Keratinocyte (primary cell): ENCODE measurements around the gene HMGCS1.

Source experiments
- CTCF ChIP-seq, 3 experiments: IDR thresholded peaks in 1 of 3; conservative IDR thresholded peaks in 1 of 3; optimal IDR thresholded peaks in 1 of 3; 2 replicates in 2 of 3; 3 replicates in 1 of 3; pipeline versions ENCODE3 to v1.5.1; 2011; ENCODE audit warnings: low read length in 3 of 3, mild to moderate bottlenecking in 3 of 3, moderate library complexity in 2 of 3, control low read depth in 1 of 3, inconsistent platforms in 1 of 3; ENCODE audit not compliant: insufficient read depth in 2 of 3; ENCODE audit errors: extremely low read depth in 1 of 3
- EZH2 ChIP-seq: IDR thresholded peaks from one replicate; pipeline ENCODE4 v1.6.1; 2012; ENCODE audit warnings: inconsistent platforms, mild to moderate bottlenecking, low read length, moderate library complexity

GRCh38 chr5:43309637-43310036 is 3.6 kb downstream of the HMGCS1 start:
- TF ChIP-seq CTCF (optimal IDR thresholded peaks at IDR 0.05 in 1 of 3, IDR thresholded peaks at IDR 0.05 in 1 of 3, conservative IDR thresholded peaks at IDR 0.05 in 1 of 3; ENCODE audit: extremely low read depth in 1 of 3, insufficient read depth in 2 of 3, low read length in 3 of 3) (no peak), EZH2 (no peak)
